Fibroblast of skin of left biceps (primary cell): ENCODE data around the gene RPL10A.
"Not testable (repeated sequence)": the region's sequence is repeated elsewhere in the genome, so short reads cannot be mapped to it uniquely, and the experiment has no call there.

Experiments
- DNase-seq, 2 experiments: peaks; one replicate each; pipeline ENCODE4 v3.0.0-alpha.2; 2013; ENCODE audit warnings: low read depth in 2 of 2

The RPL10A gene

DNA sequence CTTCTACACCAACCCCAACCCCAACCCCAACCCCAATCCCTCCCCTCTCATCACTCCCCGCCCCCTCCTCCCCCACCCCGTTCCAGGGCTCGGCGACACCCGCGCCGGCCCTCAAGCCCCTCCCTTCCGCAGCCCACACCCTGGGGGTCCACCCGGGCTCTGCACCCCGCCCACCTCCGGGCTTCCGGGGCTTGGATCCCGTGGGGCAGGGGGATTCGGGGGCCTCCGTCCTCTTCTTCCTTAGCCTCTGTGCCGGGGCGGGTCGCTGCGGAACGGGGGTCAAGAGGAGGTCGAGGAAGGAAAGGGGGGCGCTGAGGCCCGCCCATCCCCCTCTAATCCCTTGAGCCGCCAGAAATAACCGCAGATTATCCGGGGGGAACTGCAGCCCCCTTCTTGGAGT is 43.8 kb downstream of the RPL10A start:
- DNase-seq = no peak

DNA sequence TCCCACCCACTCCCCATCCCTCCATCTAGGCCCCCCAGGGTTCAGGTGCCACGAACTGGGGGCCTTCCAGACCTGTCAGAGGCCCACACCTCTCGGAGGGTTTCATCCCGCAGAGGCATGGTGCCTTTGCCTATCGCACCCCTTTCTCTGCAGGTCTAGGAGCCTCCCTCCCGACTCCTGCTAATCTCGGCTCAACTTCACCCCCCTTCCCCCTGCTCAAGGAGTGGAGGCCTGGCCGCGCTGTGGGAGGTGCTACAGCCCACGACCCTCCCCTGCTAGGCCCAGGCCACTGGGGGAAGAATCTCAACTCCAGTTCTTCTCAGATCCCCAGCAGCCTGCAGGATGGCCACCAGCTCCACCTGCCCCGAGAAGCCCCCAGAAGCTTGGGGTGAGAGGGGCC is 44.5 kb downstream of the RPL10A start, which contains the start of gene TULP1:
TSS of gene TULP1 (minus strand) at position 157 of the 400 bp plus-strand sequence. CDS start at position 119, 38 bp downstream.
- no peak for DNase-seq

DNA sequence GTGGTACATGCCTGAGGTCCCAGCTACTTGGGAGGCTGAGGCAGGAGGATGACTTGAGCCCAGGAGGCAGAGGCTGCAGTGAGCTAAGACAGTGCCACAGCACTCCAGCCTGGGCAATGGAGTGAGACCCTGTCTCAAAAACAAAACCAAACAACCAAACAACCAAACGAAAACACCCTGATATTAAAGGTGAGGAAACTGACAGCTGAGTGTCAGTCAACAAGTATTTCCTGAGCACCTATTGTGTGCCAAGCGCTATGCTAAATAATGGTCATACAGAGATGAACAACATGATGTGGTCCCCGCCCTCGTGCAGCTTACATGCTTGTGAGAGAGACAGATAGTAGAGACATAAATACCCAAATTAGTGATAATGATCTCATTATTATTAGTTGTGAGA is 46.4 kb downstream of the RPL10A start:
- no peak for DNase-seq

DNA sequence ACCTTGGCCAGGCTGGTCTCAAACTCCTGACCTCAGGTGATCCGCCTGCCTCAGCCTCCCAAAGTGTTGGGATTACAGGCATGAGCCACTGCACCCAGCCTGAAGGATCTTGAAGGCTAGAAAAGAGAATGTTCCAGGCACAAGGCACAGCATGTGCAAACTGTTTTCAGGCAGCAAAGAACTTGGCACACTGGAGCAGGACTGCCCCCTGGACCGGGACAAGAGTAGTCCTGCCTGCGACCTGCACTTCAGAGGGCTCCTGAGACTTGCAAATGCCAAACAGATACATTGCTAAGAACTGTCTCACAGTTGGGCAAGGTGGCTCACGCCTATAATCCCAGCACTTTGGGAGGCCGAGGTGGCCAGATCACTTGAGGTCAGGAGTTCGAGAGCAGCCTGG is 47.7 kb downstream of the RPL10A start:
- DNase-seq = not testable (repeated sequence)

DNA sequence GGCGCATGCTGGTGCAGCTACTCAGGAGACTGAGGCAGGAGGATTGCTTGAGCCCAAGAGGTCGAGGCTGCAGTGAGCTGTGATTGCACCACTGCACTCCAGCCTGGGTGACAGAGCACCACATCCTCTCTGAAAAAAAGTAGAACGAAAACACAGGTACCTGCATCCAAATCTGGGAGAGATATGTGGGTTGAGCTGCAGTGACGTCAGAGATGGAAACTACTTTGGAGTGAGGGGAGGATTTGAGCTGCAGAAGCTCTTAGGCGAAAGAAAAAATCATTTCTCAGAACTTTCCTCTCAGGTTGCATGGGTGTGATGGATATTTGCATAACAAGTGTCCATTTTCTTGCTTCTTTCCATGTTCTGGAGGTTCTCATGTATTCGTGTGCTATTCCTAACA is 48.5 kb downstream of the RPL10A start:
- DNase-seq = no peak

DNA sequence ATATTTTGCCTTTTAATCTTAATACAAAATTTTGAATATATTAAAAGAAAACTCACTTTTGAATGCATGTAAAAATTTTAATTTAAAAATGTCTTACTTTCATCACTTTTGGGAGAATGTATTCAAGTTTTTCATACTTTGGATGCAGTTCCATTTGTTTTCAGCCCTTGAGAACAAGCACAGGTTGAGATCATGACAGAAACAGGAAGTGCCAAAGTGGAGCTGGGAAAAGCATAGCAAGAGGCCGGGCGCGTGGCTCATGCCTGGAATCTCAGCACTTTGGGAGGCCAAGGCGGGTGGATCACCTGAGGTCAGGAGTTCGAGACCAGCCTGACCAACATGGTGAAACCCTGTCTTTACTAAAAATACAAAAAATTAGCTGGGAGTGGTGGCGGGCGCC is 49.8 kb downstream of the RPL10A start:
- DNase-seq = not testable (repeated sequence)

DNA sequence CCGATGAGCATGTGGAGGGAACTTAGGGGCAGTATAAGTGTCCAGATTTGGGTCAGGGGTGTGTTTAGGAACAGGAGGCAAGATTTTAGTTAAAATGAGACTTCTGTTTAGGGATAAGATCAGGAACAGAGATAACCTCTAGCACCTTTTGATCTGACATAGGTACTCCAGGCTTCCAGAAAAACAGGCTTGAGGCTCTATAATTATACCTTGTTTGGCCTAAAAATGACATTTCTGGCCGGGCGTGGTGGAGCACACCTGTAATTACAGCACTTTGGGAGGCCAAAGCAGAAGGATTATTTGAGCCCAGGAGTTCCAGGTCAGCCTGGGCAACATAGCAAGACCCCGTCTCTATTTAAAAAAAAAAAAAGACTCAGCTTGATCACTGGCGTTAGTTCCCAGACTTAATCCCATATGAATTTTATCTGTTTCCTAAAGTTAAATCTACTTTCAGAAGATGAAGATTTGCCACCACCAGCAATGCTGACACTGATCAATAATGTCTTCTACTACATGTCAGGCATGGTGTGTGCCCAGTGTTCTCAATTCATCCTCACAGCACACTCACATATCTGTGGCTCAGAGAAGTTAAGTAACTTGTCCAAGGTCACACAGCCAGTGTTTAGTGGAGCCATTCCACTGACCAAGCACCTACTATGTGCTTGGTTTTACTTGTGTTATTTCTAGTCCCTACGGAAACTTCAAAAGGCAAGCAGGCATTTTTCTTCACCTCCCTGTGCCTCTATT is 50.5 kb downstream of the RPL10A start:
- DNase-seq = no peak

DNA sequence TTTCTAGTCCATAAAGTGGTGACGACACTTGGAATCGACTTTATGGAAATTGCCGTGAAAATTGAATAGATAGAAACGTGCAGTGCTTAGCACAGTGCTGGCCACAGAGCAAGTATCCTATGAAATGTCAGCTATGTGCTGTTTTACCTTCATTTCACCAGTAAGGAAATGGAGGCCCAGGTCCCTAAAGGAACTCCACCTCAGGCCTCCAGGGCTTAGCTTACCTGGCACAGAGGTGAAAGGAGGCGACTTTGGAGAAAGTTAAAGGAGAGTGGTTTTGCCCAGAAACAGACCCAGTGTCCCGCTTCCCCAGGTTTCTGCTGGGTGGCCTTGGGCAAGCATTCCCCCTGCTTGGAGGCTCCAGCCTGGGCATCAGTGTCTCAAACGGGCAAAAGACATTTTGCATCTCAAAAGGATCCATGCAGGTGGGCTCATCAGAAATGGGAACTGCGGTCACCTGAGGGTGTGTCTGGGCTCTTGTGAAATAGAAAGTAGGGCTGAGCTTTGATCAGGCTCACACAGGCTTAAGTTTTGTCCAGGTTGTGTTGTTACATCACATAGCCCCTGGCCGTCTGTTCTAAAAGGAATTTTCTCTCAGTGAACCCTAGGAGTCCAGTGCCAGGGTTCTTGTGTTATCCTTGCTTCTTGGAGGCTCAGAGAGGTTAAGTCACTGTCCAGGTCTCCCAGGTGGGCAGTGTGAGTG is 51.3 kb downstream of the RPL10A start:
- DNase-seq = no peak
